ENCODE results near the gene OXCT2.
"Not testable (repeated sequence)": the region's sequence is repeated elsewhere in the genome, so short reads cannot be mapped to it uniquely, and the experiment has no call there.

OXCT2 gene

GRCh38 chr1:39771022-39771532, at the start of gene OXCT2:
OXCT2 (minus strand) TSS chr1:39771348; CDS start chr1:39771255, 93 bp downstream.
- DNase-seq (ENCODE audit: low read depth) = not testable (repeated sequence)
- peak within 1 kb of the TSS; percentile 25 for H3K4me3 ChIP-seq (ENCODE audit: control insufficient read depth, low read depth, low read length)

- H3K4me3 ChIP-seq (ENCODE audit: control insufficient read depth, low read depth, low read length) = no peak overlapping the region
- TF ChIP-seq, protein P1, sequence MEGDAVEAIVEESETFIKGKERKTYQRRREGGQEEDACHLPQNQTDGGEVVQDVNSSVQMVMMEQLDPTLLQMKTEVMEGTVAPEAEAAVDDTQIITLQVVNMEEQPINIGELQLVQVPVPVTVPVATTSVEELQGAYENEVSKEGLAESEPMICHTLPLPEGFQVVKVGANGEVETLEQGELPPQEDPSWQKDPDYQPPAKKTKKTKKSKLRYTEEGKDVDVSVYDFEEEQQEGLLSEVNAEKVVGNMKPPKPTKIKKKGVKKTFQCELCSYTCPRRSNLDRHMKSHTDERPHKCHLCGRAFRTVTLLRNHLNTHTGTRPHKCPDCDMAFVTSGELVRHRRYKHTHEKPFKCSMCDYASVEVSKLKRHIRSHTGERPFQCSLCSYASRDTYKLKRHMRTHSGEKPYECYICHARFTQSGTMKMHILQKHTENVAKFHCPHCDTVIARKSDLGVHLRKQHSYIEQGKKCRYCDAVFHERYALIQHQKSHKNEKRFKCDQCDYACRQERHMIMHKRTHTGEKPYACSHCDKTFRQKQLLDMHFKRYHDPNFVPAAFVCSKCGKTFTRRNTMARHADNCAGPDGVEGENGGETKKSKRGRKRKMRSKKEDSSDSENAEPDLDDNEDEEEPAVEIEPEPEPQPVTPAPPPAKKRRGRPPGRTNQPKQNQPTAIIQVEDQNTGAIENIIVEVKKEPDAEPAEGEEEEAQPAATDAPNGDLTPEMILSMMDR (IDR thresholded peaks at IDR 0.05; ENCODE audit: control insufficient read depth, insufficient read depth, low read depth, low read length, missing control alignments) = no peak
- no peak for DNase-seq (ENCODE audit: low read depth)
Observed at GRCh38 chr1:39819091-39819812, 48.1 kb upstream of the OXCT2 start.

DNA sequence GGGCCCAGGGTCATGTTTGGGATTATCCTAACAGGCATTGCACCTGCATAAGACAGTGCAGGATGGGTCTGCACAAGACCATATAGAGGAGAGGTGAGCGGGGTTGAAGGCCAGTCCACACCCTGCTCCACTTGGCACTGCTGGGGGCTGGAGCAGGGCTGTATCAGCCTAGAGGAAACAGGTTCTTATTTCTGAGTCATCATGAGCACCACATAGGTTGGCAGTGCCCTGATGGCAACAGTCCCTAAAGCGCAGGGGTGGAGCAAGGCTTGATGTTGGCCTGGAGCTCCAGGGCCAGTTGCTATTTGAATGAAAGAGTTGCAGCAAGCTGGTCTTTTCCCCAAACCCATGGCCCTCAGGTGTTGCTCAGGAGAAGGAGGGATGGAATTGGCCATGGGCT, 47.3 kb upstream of the OXCT2 start:
- DNase-seq (ENCODE audit: low read depth) = no peak
- TF ChIP-seq, protein P1 (IDR thresholded peaks at IDR 0.05; ENCODE audit: control insufficient read depth, insufficient read depth, low read depth, low read length, missing control alignments) = no peak
- no peak overlapping the region for H3K4me3 ChIP-seq (ENCODE audit: control insufficient read depth, low read depth, low read length)

GRCh38 chr1:39817091-39817932, 46.2 kb upstream of the OXCT2 start:
- H3K4me3 ChIP-seq (ENCODE audit: control insufficient read depth, low read depth, low read length); DNase-seq (ENCODE audit: low read depth): not testable (repeated sequence)

GRCh38 chr1:39816415-39817090, 45.4 kb upstream of the OXCT2 start:
- TF ChIP-seq, protein P1 (IDR thresholded peaks at IDR 0.05; ENCODE audit: control insufficient read depth, insufficient read depth, low read depth, low read length, missing control alignments) = peak; percentile 82
- no peak overlapping the region for H3K4me3 ChIP-seq (ENCODE audit: control insufficient read depth, low read depth, low read length)
- peak; percentile 37 for DNase-seq (ENCODE audit: low read depth)

- DNase-seq (ENCODE audit: low read depth) = no peak
- TF ChIP-seq, protein P1 (IDR thresholded peaks at IDR 0.05; ENCODE audit: control insufficient read depth, insufficient read depth, low read depth, low read length, missing control alignments) = no peak
Observed at GRCh38 chr1:39812913-39813312, 41.8 kb upstream of the OXCT2 start.

DNA sequence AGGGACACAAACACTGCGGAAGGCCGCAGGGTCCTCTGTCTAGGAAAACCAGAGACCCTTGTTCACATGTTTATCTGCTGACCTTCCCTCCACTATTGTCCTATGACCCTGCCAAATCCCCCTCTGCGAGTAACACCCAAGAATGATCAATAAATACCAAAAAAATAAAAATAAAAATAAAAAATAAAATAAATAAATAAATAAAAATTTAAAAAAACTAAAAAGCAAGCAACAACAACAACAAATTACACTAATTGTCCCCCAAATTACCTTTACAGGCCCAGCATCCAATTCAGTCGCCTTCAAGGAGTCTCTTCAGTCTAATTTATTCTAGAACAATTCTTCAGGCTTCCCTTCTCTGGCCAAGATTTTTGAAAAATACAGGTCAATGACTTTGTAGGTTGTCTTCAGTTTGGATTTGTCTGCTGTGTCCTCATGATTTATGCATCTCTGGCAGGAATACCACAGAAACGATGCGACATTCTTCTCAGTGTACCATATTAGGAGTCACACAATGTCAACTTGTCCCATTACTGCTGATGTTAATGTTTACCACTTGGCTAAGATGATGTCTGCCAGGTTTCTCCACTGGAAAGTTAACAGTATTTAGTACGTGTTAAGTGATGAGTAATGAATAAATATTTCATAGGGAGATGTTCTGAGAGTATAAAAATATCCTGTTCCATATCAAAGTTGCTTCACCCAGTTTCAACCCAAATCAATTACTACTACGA, 37.8 kb upstream of the OXCT2 start:
- TF ChIP-seq, protein P1 (IDR thresholded peaks at IDR 0.05; ENCODE audit: control insufficient read depth, insufficient read depth, low read depth, low read length, missing control alignments) = no peak
- no peak overlapping the region for H3K4me3 ChIP-seq (ENCODE audit: control insufficient read depth, low read depth, low read length)
- DNase-seq (ENCODE audit: low read depth) = no peak

More at GRCh38 chr1:39812913-39813312, 41.8 kb upstream of the OXCT2 start:
- no peak overlapping the region for H3K4me3 ChIP-seq (ENCODE audit: control insufficient read depth, low read depth, low read length)
